Astrocyte of the spinal cord (primary cell): ENCODE measurements around the gene CCDC50.

Experiments used
- DNase-seq: peaks from one replicate; pipeline ENCODE4 v3.0.0; 2011; ENCODE audit warnings: low read depth, low spot score
- H3K4me3 ChIP-seq: 2 replicates; pipeline ENCODE4 v1.5.1; 2011; ENCODE audit warnings: low read depth, mild to moderate bottlenecking, low read length, moderate library complexity
- CTCF ChIP-seq: IDR thresholded peaks from 2 replicates; pipeline ENCODE4 v1.5.1; 2012; ENCODE audit warnings: low read depth, mild to moderate bottlenecking, low read length, inconsistent platforms
- in situ Hi-C: cut with HindIII; loops from 2 replicates; pipeline ENCODE4 v1.10.0; 2017; ENCODE audit warnings: low sequenced_read_pairs

Gene CCDC50

GRCh38 chr3:191301782-191302411, 27.3 kb upstream of the CCDC50 start:
- no peak for DNase-seq
- in situ Hi-C loops = no loop called here

GRCh38 chr3:191302451-191302850, 26.7 kb upstream of the CCDC50 start:
- H3K4me3 ChIP-seq = no peak overlapping the region
- TF ChIP-seq CTCF = no peak
- in situ Hi-C loops = no loop called here
- no peak for DNase-seq

More at GRCh38 chr3:191301782-191302411, 27.3 kb upstream of the CCDC50 start:
- TF ChIP-seq CTCF = no peak
- no peak overlapping the region for H3K4me3 ChIP-seq

- H3K4me3 ChIP-seq = no peak overlapping the region
- in situ Hi-C loops = no loop called here
- no peak for DNase-seq
- no peak for TF ChIP-seq CTCF
Observed at GRCh38 chr3:191303596-191303995, 25.6 kb upstream of the CCDC50 start.

DNA sequence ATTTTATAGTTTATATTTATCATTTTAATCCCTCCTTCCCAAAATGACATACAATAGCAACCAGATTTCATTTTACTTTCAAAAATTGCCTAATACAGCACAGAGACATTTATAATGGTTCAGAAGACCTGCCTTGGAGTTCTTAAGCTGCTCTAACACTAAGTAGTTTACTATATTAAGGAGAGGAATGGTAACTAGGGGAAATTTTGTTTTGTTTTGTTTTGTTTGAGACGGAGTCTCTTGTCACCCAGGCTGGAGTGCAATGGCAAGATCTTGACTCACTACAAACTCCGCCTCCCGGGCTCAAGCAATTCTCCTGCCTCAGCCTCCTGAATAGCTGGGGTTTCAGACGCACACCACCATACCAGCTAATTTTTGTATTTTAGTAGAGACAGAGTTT, 22.8 kb upstream of the CCDC50 start:
- TF ChIP-seq CTCF = no peak
- in situ Hi-C loops = no loop called here
- H3K4me3 ChIP-seq = no peak overlapping the region
- no peak for DNase-seq

DNA sequence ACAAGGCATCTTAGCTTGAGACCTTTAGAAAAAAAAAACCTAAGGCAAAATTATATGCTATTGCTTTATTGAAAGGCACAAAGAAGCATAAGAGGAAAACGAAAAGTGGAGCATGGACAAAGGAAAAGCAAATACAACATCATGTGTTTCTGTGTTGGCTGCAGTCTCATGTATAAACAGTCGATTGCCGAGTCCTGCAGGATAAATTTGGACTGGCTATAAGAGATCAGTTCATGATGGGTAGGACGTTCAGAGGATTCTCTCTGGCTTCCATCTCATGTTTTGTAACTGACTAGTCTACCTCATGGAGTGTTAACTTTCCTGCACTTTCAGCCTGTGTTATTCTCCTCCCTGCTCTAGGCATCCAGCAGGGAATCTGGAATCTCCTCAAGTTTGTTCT, 21.9 kb upstream of the CCDC50 start:
- in situ Hi-C loops = no loop called here
- DNase-seq = no peak
- TF ChIP-seq CTCF = no peak
- H3K4me3 ChIP-seq = no peak overlapping the region

GRCh38 chr3:191313296-191313695, 15.9 kb upstream of the CCDC50 start:
- no peak overlapping the region for H3K4me3 ChIP-seq
- in situ Hi-C loops = no loop called here
- no peak for DNase-seq
- TF ChIP-seq CTCF = no peak

DNA sequence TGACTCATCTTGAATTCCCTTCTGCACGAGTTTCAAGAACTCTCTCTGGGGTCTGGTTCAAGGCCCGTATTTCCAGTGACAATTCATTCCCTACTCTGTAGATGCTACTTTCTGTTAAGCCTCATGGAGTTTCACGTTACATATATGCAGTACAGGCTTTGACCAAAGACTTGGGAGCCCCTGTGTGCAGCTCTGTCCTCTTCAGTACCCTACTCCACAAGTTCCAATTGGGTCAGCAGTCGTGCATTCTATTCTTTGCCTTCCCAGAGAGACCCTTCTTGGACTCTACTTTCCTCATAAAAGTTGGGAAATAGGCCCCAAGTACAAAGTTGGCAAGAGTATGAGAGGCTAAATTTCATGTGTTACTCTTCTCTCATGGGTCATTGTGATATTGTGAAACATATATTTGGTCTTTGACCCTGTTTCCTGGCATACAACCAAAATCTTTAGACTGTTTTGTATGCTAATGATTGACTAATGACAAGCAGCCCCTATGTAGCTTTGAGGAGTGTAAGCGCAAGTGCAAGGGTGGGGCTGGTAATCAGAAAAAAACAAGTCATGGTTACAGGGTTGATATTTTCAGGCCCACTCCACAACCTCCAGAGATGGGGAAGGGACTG, 15.0 kb upstream of the CCDC50 start:
- H3K4me3 ChIP-seq = no peak overlapping the region
- no peak for TF ChIP-seq CTCF
- DNase-seq = no peak
- in situ Hi-C loops = no loop called here
